HT-29 (cell line): ENCODE data around the gene PLEKHO1. TPM values are rescaled to one million over a fixed set of nuclear protein-coding genes. Genes with fewer than 3 reads are reported as not detected.

Experiments used
- DNase-seq: peaks from one replicate; pipeline ENCODE4 v3.0.0-alpha.2; 2015; ENCODE audit warnings: low spot score
- total RNA-seq: library from RNA; depleted of rRNA; stranded (reverse); fragments of >200 nt; shearing (Covaris generic); gene quantifications from 2 replicates; pipeline ENCODE4 v1.2.3, GENCODE V29; 2014

The PLEKHO1 gene
- total RNA-seq, 1 experiment from 2014 or later: 0.05 TPM

GRCh38 chr1:150150133-150151021, 661 bp downstream of the PLEKHO1 start:
- no peak for DNase-seq

- DNase-seq: no peak
Observed at GRCh38 chr1:150151291-150152181, 1.8 kb downstream of the PLEKHO1 start.

GRCh38 chr1:150152182-150152536, 2.4 kb downstream of the PLEKHO1 start:
- no peak for DNase-seq

DNA sequence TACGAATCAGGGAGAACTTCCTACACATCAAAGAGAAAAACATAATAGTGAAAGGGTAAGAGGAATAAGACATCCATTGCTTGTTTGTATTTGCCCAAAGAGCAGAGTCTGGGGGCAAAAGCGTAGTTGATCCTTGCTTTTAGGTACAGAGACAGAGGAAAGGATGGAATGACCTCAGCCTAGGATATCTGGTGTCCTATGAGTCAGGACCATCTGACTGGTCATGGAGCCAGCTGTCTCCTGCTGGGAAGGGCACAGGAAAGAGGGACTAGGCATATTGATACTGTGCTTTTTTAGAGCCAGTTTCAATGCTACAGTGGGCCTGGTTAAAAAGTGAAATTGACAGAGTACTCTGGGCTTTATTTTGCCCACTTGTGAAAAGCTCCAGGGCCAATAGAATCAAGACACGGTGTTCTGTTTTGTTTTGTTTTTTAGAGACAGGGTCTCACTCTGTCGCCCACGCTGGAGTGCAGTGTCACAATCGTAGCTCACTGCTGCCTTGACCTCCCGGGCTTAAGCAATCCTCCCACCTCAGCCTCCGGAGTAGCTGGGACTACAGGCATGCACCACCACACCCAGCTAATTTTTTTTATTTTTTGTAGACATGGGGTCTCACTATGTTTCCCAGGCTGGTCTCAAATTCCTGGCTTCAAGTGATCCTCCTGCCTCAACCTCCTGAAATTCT, 3.2 kb downstream of the PLEKHO1 start:
- no peak for DNase-seq

GRCh38 chr1:150154143-150154542, 4.4 kb downstream of the PLEKHO1 start:
- no peak for DNase-seq

DNA sequence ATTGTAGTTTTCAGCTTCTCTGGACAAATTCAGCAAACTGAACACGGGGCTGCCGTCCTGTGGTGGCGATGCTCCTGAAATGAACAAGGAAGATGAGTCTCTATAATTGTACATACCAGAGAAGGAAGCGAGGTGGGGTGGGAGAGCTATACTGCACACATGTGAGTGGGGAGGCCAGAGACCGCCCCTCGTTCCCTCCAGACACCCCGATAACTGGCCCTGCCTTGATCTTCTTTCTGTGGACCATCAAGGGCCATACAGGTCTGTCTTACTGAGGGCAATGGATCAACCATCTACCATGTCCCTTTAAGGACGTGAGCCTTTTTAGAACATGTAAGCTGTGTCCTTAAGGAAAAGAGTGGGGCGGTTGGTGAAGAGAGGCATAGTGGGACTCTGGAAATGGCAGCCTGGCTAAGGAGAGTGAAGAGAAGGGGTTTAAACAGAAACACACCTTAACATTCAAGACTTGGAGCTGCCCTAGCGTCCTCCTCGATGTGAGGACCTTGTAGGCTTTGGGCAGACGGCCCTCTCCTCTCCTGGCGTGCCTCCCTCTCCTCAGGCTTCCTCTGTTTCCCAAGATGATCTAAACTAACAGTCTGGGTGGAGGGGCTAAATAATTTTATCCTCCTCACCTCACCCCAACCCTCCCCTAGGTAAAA, 5.8 kb downstream of the PLEKHO1 start:
- DNase-seq: no peak

DNA sequence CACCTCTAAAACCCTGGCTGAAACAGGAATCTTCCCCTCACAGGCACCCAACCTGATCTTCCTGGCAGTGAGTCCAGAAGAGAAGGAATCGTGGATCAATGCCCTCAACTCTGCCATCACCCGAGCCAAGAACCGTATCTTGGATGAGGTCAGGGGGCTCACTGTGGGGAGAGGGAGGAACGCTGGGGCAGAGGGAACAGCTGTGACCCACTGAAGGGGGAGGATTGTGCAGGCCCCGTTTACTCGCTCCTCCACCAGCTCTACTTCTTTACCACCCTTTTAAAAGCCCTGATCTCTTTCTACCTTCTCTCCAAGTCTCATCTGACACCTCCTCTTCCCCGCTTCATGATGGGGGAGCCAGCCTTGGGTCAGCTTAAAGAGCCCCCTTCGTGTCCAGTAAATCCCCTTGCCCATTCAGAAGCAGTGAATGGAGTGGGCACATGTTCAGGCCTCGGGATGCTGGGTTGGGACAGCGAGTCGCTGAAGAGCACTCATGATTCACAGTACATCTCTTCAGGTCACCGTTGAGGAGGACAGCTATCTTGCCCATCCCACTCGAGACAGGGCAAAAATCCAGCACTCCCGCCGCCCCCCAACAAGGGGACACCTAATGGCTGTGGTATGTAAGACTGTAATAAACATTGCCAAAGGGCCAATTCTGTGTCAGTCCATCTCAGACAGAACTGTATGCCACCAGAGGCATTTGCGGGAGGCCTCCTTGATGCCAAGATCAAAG, 7.3 kb downstream of the PLEKHO1 start:
- no peak for DNase-seq

- no peak for DNase-seq
Observed at GRCh38 chr1:150159550-150159949, 9.8 kb downstream of the PLEKHO1 start.

DNA sequence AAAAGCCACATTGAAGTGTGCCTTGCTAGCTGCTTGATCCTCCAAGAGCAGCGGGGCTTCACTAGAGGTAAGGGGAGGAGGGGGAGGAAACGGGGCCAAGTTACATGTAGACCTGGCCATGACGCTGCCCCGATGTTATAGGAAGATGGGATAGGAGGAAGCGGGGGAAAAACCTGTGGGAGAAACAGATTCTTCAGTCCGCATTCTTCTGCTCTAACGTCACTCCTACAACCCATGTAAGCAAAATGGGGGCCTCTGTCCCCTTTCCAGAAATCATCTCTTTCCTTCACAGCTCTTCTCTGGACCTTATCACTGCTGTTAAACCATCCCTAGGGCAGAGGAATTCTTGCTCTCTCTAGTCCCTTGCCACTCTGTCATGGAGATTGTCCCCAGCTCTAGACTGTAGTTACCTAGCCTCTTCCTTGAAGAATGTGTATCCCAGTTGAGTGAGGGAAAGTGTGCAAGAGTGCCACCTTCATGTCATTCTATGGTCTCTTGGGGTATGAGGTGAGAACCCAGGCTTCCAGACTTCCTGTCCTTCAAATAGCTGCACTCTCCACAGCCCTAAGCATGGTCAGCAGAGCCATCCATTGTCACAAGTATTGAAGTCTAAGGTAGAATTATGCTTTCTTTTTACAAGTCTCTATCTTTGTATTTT, 11.4 kb downstream of the PLEKHO1 start:
- DNase-seq: no peak

GRCh38 chr1:150161747-150162581, 12.2 kb downstream of the PLEKHO1 start:
- peak; percentile 6 for DNase-seq

- no peak for DNase-seq
Observed at GRCh38 chr1:150162582-150162861, 12.8 kb downstream of the PLEKHO1 start.

DNA sequence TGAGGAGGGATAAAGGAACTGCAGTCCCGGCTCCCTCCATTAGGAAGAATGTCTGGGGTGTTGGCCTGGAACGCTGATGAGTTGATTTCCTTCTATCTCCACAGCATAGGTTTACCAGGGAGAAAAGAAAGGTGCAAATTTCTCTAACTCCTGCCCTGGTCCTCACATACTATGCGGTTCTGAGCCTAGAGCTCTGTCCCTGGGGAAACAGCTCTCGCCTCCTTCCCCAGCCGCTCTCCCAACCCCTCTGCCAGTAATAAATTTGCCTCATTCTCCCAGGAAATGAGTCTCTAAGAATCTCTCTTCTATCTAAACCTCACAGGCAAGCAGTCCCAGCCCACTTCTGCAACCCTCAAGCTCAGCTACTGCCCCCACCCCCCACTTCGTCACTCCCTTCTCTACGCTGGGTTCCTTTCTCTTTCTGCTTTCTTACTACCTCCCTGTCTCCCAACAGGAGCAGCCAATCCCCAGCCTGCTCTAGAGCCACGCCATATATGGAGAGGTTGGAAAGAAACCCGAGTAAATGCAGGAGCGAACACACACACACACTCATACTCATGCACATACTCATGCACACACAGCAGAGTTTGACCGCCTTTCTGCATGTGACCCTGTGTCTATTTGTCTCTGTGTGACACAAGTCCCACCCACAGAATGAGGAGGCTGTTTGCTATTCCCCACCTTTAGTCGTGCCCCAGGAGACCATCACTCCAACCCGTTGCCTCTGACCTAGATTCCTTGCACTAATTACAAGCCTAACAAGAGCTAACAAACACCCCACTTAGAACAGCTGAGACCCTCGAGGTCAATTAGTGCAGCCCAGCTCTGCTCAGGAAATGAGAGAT, 13.4 kb downstream of the PLEKHO1 start:
- DNase-seq: peak; percentile 7

DNA sequence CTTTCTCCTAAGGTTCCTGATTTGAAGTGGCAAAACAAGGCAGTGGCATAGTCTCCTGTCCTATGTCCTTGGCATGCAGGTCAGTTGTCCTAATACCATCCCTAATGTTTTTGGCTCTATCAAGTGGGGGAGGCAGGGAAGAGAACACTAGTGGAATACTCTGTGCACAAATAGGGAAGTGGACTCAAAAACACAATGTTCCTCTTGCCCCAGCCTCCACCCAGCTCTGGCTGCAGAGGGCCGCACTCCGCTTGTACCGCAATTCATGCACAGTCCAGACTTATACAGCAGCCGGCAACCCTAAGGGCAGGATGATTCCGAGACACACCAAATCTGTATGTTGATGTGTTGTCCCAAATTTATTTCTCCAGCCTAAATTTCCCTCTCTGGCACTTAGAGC, 14.5 kb downstream of the PLEKHO1 start:
- no peak for DNase-seq

DNA sequence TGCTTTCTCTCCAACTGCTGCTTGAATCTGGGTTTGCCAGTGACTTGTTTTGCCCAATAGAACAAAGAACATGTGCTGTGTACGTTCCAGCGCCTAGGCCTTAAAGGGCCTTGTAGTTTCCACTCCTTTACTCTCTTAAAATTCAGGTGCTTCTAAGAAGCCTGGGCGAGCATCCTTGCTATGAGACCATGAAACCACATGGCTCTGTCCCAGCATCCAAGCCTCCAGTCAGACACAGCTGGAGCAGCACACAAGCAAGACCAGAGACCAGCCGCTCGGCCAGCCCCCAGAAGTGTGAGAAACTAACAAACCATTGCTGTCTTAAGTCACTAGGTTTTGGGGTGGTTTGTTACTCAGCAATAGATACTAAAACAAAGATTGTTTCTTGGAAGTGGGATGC, 15.1 kb downstream of the PLEKHO1 start:
- DNase-seq: no peak

DNA sequence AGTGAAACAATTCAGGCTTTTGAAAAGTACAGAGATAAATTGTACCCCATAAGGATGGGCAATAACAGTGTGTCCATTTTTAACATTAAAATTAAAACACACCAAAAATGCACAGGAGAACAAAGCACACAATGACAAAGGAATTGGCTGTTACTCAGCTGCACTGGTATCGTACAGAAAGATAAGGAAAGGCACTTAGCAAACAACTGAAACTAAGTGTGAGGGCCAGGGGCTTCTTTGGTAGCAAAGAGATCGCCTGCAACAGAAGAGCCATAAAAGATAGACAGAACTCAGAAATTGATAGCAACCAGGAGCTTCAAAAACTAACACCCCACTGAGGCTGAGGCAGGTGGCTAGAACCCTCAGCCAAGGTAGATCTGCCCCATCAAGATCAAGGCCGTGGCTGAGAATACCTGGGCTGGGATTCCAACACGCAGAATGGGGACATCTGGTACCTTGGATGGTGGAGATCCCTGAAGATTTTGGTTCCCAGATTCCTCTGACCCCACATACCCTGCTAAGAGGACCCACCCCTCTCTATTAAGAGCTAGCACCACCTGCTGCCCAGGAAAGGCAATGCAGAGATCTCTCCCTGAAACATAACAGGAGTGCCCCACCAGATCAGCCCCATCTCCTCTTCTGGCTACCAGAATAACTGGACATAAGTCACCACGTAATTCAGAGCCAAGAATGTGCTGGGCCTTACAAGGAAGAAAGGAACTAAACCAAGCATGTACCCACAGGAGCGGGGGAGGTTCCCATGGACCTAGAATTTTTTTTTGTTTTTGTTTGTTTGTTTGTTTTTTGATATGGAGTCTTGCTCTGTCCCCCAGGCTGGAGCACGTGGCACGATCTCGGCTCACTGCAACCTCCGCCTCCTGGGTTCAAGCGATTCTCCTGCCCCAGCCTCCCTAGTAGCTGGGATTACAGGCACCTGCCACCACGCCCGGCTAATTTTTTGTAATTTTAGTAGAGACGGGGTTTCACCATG, 16.2 kb downstream of the PLEKHO1 start:
- peak; percentile 30 for DNase-seq

GRCh38 chr1:150168960-150169601, 19.4 kb downstream of the PLEKHO1 start:
- DNase-seq: peak; percentile 73

GRCh38 chr1:150171801-150172200, 22.1 kb downstream of the PLEKHO1 start:
- DNase-seq: no peak
